ENCODE results near the gene C1orf50. TPM values are rescaled to one million over a fixed set of nuclear protein-coding genes. Genes with fewer than 3 reads are reported as not detected.
"Not testable (repeated sequence)": the region's sequence is repeated elsewhere in the genome, so short reads cannot be mapped to it uniquely, and the experiment has no call there.

C1orf50 gene
- 5.2 TPM for total RNA-seq
- 10 to 100 TPM in 3 of 8 donors, 1 to 10 TPM in 5; 4.6 to 12.9 (median 8.9) TPM for polyA plus RNA-seq (ENCODE audit: insufficient read depth in 1 of 8, insufficient read length in 8 of 8, low replicate concordance in 1 of 8)
- long read RNA-seq, donor 1, full-length matches to known transcripts: 6 of 6 reads
- long read RNA-seq, donor 1, partial matches to known transcripts: 0 of 6 reads
- long read RNA-seq, donor 1, other reads (novel, unspliced or antisense): 0 of 6 reads
- long read RNA-seq, donor 2, full-length matches to known transcripts: 1 of 1 reads
- long read RNA-seq, donor 2, partial matches to known transcripts: 0 of 1 reads
- long read RNA-seq, donor 2, other reads (novel, unspliced or antisense): 0 of 1 reads
- long read RNA-seq, donor 3, full-length matches to known transcripts: 6 of 6 reads
- long read RNA-seq, donor 3, partial matches to known transcripts: 0 of 6 reads
- long read RNA-seq, donor 3, other reads (novel, unspliced or antisense): 0 of 6 reads
- long read RNA-seq, donor 4, full-length matches to known transcripts: 4 of 4 reads
- long read RNA-seq, donor 4, partial matches to known transcripts: 0 of 4 reads
- long read RNA-seq, donor 4, other reads (novel, unspliced or antisense): 0 of 4 reads
- long read RNA-seq, donor 5, full-length matches to known transcripts: 12 of 18 reads
- long read RNA-seq, donor 5, partial matches to known transcripts: 0 of 18 reads
- long read RNA-seq, donor 5, other reads (novel, unspliced or antisense): 6 of 18 reads
- long read RNA-seq, donor 6, full-length matches to known transcripts: 7 of 7 reads
- long read RNA-seq, donor 6, partial matches to known transcripts: 0 of 7 reads
- long read RNA-seq, donor 6, other reads (novel, unspliced or antisense): 0 of 7 reads
- long read RNA-seq, donor 7, full-length matches to known transcripts: 6 of 6 reads
- long read RNA-seq, donor 7, partial matches to known transcripts: 0 of 6 reads
- long read RNA-seq, donor 7, other reads (novel, unspliced or antisense): 0 of 6 reads
- long read RNA-seq, donor 8, full-length matches to known transcripts: 6 of 6 reads
- long read RNA-seq, donor 8, partial matches to known transcripts: 0 of 6 reads
- long read RNA-seq, donor 8, other reads (novel, unspliced or antisense): 0 of 6 reads
- long read RNA-seq, donor 9, full-length matches to known transcripts: 10 of 10 reads
- long read RNA-seq, donor 9, partial matches to known transcripts: 0 of 10 reads
- long read RNA-seq, donor 9, other reads (novel, unspliced or antisense): 0 of 10 reads
- long read RNA-seq, donor 10, full-length matches to known transcripts: 9 of 9 reads
- long read RNA-seq, donor 10, partial matches to known transcripts: 0 of 9 reads
- long read RNA-seq, donor 10, other reads (novel, unspliced or antisense): 0 of 9 reads
- long read RNA-seq, donor 11, full-length matches to known transcripts: 7 of 7 reads
- long read RNA-seq, donor 11, partial matches to known transcripts: 0 of 7 reads
- long read RNA-seq, donor 11, other reads (novel, unspliced or antisense): 0 of 7 reads

GRCh38 chr1:42766741-42767509, at the start of gene C1orf50, which contains the start of gene P3H1:
C1orf50 (plus strand) TSS chr1:42767249; CDS start chr1:42767312, 63 bp downstream.
P3H1 (minus strand) TSS chr1:42767028; CDS start chr1:42766971, 57 bp downstream.
- Histone ChIP-seq H3K27me3 (ENCODE audit: control insufficient read depth, insufficient read depth, low read length) (no peaks in the 10 kb centered on the region), H3K9me3 (replicated peaks; ENCODE audit: control insufficient read depth, low read depth, low read length) (no peaks in the 10 kb centered on the region), H3K27ac (ENCODE audit: low read length) (peak within 1 kb of the TSS; percentile 93), H3K4me3 (ENCODE audit: low read length) (peak within 1 kb of the TSS; percentile 100), H3K4me1 (ENCODE audit: control insufficient read depth, insufficient read depth, low read length) (peaks cover 11% of the 10 kb centered on the region), H3K36me3 (ENCODE audit: control insufficient read depth, insufficient read depth, low read length) (peaks cover 12% of the 10 kb centered on the region)
- peak; percentile 100 for DNase-seq
- under 1% methylated on average over 77 of the region's 82 CpGs for WGBS (ENCODE audit: insufficient coverage)

- H3K4me1 ChIP-seq (ENCODE audit: control insufficient read depth, insufficient read depth, low read length): no peaks in the 10 kb centered on the region
- H3K9me3 ChIP-seq (replicated peaks; ENCODE audit: control insufficient read depth, low read depth, low read length): peaks cover 2% of the 10 kb centered on the region
- no peak for DNase-seq
- H3K36me3 ChIP-seq (ENCODE audit: control insufficient read depth, insufficient read depth, low read length): peaks cover 10% of the 10 kb centered on the region
- WGBS (ENCODE audit: insufficient coverage): no CpG with 5 or more reads among the region's 1 CpG
- H3K27me3 ChIP-seq (ENCODE audit: control insufficient read depth, insufficient read depth, low read length): no peaks in the 10 kb centered on the region
- H3K4me3 ChIP-seq (ENCODE audit: low read length): no peak overlapping the region
- no peak overlapping the region for H3K27ac ChIP-seq (ENCODE audit: low read length)
These were observed 46.2 kb upstream of the C1orf50 start for GRCh38 chr1:42720868-42721267.

GRCh38 chr1:42721926-42722325, 45.1 kb upstream of the C1orf50 start:
- Histone ChIP-seq H3K9me3 (replicated peaks; ENCODE audit: control insufficient read depth, low read depth, low read length) (peaks cover 2% of the 10 kb centered on the region), H3K36me3 (ENCODE audit: control insufficient read depth, insufficient read depth, low read length) (peaks cover 10% of the 10 kb centered on the region), H3K27me3 (ENCODE audit: control insufficient read depth, insufficient read depth, low read length) (no peaks in the 10 kb centered on the region), H3K4me1 (ENCODE audit: control insufficient read depth, insufficient read depth, low read length) (no peaks in the 10 kb centered on the region), H3K27ac (ENCODE audit: low read length) (no peak overlapping the region), H3K4me3 (ENCODE audit: low read length) (no peak overlapping the region)
- DNase-seq: no peak
- WGBS (ENCODE audit: insufficient coverage): no CpG with 5 or more reads among the region's 3 CpGs

GRCh38 chr1:42722403-42722802, 44.6 kb upstream of the C1orf50 start:
- H3K9me3 ChIP-seq (replicated peaks; ENCODE audit: control insufficient read depth, low read depth, low read length); H3K36me3 ChIP-seq (ENCODE audit: control insufficient read depth, insufficient read depth, low read length); H3K4me3 ChIP-seq (ENCODE audit: low read length); H3K4me1 ChIP-seq (ENCODE audit: control insufficient read depth, insufficient read depth, low read length); H3K27me3 ChIP-seq (ENCODE audit: control insufficient read depth, insufficient read depth, low read length); DNase-seq; H3K27ac ChIP-seq (ENCODE audit: low read length): not testable (repeated sequence)
- WGBS (ENCODE audit: insufficient coverage): 100% methylated on average over 1 of the region's 2 CpGs

GRCh38 chr1:42723511-42723910, 43.5 kb upstream of the C1orf50 start:
- no peak overlapping the region for H3K27ac ChIP-seq (ENCODE audit: low read length)
- H3K27me3 ChIP-seq (ENCODE audit: control insufficient read depth, insufficient read depth, low read length): no peaks in the 10 kb centered on the region
- H3K36me3 ChIP-seq (ENCODE audit: control insufficient read depth, insufficient read depth, low read length): peaks cover 2% of the 10 kb centered on the region
- 93% methylated on average over 3 of the region's 6 CpGs for WGBS (ENCODE audit: insufficient coverage)
- no peak overlapping the region for H3K4me3 ChIP-seq (ENCODE audit: low read length)
- DNase-seq: no peak
- H3K9me3 ChIP-seq (replicated peaks; ENCODE audit: control insufficient read depth, low read depth, low read length): peaks cover 2% of the 10 kb centered on the region
- no peaks in the 10 kb centered on the region for H3K4me1 ChIP-seq (ENCODE audit: control insufficient read depth, insufficient read depth, low read length)

GRCh38 chr1:42725820-42726219, 41.2 kb upstream of the C1orf50 start:
- H3K4me1 ChIP-seq (ENCODE audit: control insufficient read depth, insufficient read depth, low read length); H3K9me3 ChIP-seq (replicated peaks; ENCODE audit: control insufficient read depth, low read depth, low read length); H3K36me3 ChIP-seq (ENCODE audit: control insufficient read depth, insufficient read depth, low read length); H3K4me3 ChIP-seq (ENCODE audit: low read length); H3K27me3 ChIP-seq (ENCODE audit: control insufficient read depth, insufficient read depth, low read length); DNase-seq; H3K27ac ChIP-seq (ENCODE audit: low read length): not testable (repeated sequence)
- WGBS (ENCODE audit: insufficient coverage): no CpG with 5 or more reads among the region's 4 CpGs

- H3K27me3 ChIP-seq (ENCODE audit: control insufficient read depth, insufficient read depth, low read length): no peaks in the 10 kb centered on the region
- no peak overlapping the region for H3K4me3 ChIP-seq (ENCODE audit: low read length)
- WGBS (ENCODE audit: insufficient coverage): no CpG with 5 or more reads among the region's 3 CpGs
- H3K9me3 ChIP-seq (replicated peaks; ENCODE audit: control insufficient read depth, low read depth, low read length): no peaks in the 10 kb centered on the region
- H3K27ac ChIP-seq (ENCODE audit: low read length): no peak overlapping the region
- H3K4me1 ChIP-seq (ENCODE audit: control insufficient read depth, insufficient read depth, low read length): no peaks in the 10 kb centered on the region
- H3K36me3 ChIP-seq (ENCODE audit: control insufficient read depth, insufficient read depth, low read length): no peaks in the 10 kb centered on the region
- no peak for DNase-seq
These were observed 37.0 kb upstream of the C1orf50 start for GRCh38 chr1:42730002-42730401.

- H3K36me3 ChIP-seq (ENCODE audit: control insufficient read depth, insufficient read depth, low read length): no peaks in the 10 kb centered on the region
- WGBS (ENCODE audit: insufficient coverage): no CpG with 5 or more reads among the region's 4 CpGs
- DNase-seq: no peak
- no peaks in the 10 kb centered on the region for H3K9me3 ChIP-seq (replicated peaks; ENCODE audit: control insufficient read depth, low read depth, low read length)
- H3K4me3 ChIP-seq (ENCODE audit: low read length): no peak overlapping the region
- H3K27me3 ChIP-seq (ENCODE audit: control insufficient read depth, insufficient read depth, low read length): no peaks in the 10 kb centered on the region
- H3K27ac ChIP-seq (ENCODE audit: low read length): no peak overlapping the region
- H3K4me1 ChIP-seq (ENCODE audit: control insufficient read depth, insufficient read depth, low read length): no peaks in the 10 kb centered on the region
These were observed 36.1 kb upstream of the C1orf50 start for GRCh38 chr1:42730988-42731387.

- H3K9me3 ChIP-seq (replicated peaks; ENCODE audit: control insufficient read depth, low read depth, low read length): no peaks in the 10 kb centered on the region
- no peak for DNase-seq
- H3K4me3 ChIP-seq (ENCODE audit: low read length): no peak overlapping the region
- 40% methylated on average over 1 of the region's 3 CpGs for WGBS (ENCODE audit: insufficient coverage)
- H3K4me1 ChIP-seq (ENCODE audit: control insufficient read depth, insufficient read depth, low read length): no peaks in the 10 kb centered on the region
- no peak overlapping the region for H3K27ac ChIP-seq (ENCODE audit: low read length)
- H3K27me3 ChIP-seq (ENCODE audit: control insufficient read depth, insufficient read depth, low read length): no peaks in the 10 kb centered on the region
- no peaks in the 10 kb centered on the region for H3K36me3 ChIP-seq (ENCODE audit: control insufficient read depth, insufficient read depth, low read length)
These were observed 35.5 kb upstream of the C1orf50 start for GRCh38 chr1:42731585-42731984.
